RPMI7951 (cell line): Measurements from ENCODE around the gene ALB. TPM values are rescaled to one million over a fixed set of nuclear protein-coding genes. Genes with fewer than 3 reads are reported as not detected.
"Not testable (repeated sequence)": the region's sequence is repeated elsewhere in the genome, so short reads cannot be mapped to it uniquely, and the experiment has no call there.

Experiments
- DNase-seq: peaks from one replicate; pipeline ENCODE4 v3.0.0-alpha.2; 2012; ENCODE audit warnings: low read depth
- total RNA-seq: library from RNA; depleted of rRNA; stranded (reverse); fragments of >200 nt; shearing (Covaris generic); gene quantifications from 2 replicates; pipeline ENCODE4 v1.2.3, GENCODE V29; 2014; rRNA removed

The ALB gene
- not detected in 2 replicates for total RNA-seq

DNA sequence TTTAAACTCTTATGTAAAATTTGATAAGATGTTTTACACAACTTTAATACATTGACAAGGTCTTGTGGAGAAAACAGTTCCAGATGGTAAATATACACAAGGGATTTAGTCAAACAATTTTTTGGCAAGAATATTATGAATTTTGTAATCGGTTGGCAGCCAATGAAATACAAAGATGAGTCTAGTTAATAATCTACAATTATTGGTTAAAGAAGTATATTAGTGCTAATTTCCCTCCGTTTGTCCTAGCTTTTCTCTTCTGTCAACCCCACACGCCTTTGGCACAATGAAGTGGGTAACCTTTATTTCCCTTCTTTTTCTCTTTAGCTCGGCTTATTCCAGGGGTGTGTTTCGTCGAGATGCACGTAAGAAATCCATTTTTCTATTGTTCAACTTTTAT is at the start of gene ALB:
Gene ALB (plus strand): TSS at position 246 of the 400 bp plus-strand sequence. CDS start 41 bp downstream, at position 287.
- no peak for DNase-seq

DNA sequence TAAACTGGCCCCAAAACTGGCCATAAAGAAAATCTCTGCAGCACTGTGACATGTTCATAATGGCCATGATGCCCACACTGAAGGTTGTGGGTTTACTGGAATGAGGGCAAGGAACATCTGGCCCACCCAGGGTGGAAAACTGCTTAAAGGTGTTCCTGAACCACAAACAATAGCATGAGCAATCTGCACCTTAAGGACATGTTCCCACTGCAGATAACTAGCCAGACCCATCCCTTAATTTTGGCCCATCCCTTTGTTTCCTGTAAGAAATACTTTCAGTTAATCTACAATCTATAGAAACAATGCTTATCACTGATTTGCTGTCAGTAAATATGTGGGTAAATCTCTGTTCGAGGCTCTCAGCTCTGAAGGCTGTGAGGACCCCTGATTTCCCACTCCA is 46.9 kb upstream of the ALB start:
- DNase-seq = not testable (repeated sequence)

DNA sequence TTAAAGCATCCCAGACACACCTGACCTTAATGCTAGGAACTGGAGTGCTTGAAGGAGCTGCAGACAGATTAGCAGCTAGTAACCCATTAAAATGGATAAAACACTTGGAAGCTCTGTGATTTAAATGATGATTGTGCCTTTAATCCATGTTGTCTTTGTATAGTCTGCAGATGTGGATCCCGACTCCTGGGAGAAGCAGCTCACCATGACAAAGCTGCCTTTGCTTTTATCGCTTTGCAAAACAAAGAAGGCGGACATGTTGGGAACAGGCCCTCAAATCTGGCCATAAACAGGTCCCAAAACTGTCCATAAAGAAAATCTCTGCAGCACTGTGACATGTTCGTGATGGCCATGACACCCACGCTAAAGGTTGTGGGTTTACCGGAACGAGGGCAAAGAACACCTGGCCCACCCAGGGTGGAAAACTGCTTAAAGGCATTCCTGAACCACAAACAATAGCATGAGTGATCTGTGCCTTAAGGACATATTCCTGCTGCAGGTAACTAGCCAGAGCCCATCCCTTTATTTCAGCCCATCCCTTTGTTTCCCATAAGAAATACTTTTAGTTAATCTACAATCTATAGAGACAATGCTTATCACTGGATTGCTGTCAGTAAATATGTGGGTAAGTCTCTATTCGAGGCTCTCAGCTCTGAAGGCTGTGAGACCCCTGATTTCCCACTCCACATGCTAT is 34.4 kb upstream of the ALB start:
- DNase-seq = not testable (repeated sequence)

DNA sequence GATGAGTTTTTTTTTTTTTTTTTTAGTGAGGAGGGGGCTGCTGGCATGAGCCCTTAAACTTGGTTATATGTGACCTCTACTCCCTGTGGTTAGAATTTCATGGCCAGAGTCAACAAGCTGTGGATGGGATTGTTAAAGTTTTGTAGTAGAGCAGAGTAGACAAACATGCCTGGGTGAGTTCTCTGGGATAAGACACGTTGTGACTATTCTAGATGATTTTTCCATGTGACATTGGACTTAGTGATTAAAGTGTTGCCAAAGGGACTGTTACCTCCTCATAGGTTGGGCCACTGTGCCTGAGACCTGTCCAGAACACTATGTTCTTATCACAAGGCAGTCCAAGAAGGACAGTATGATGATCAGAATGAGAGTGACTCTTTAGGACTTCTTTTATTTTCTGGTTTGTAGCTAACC is 28.8 kb upstream of the ALB start:
- DNase-seq = no peak

DNA sequence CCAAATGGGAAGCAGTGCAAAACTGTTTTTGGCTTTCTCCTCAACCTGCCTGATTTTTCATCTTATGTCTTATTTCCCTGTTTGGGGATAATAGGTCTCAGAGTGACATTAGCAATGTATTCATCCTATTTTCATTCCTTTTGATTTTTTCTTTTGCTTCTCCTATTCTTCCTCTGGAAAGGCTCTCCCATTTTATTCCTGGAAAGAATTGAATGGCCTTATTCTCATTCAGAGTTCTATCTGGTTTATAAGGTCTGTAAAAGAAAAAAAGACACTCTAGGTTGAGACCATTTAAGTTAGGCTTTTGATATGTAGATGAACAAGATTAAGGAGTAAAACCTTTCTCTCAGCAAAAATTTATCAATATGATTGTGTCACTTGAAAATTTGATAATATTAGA is 27.8 kb upstream of the ALB start:
- DNase-seq = no peak

DNA sequence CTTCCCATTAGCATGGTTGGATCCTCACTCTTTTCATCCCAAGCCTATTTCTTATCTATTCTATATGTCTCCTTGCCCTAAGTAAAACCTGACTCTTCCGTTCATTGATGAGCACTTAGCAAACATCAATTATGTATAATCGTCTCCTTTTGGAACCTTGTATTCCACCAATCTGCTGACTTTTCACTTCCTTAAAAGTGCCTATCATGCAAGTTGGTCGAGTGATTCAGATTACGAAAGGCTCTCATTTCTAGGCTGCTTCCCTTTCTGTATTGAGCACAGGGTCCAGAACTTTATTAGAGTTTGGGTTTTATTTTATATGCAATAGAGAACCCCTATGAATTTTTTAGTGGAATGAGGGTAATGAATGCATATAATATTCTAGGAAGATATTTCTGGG is 27.1 kb upstream of the ALB start:
- no peak for DNase-seq

DNA sequence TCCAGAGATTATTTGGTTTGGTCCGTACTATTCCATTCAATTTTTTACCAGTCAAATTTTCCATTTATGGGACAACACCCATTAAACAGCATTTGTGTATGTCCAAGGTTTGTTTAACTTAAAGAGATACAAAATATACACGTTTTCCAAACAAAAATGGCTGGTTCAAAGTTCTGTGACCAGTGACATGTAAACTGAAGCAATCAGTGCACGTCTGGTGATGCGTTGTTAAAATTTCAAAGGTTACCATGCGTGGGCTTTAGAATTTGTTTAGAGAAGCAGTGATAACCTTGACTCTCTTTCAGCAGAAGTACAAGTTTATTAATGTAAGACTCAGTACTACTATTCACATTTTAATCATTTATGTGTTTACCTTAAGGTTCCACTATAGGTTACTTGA is 25.2 kb upstream of the ALB start:
- DNase-seq = no peak

DNA sequence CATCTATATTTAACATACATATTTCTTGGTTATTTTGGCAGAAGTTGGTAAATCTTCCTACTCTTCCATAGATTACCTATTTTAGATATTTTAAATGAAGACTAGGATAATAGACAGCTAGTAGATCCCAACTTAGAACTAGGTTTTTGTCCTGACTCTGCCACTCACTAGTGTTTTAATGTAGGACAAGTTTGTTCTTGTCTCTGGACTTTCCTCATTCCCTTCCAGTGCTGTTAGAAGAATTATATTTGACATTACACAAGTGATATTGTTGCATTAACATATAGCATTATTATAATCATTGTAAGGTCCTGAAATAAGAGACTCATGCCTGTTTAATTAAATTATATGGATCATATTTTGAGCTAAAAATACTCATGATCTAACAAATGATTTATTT is 24.1 kb upstream of the ALB start:
- DNase-seq = no peak

DNA sequence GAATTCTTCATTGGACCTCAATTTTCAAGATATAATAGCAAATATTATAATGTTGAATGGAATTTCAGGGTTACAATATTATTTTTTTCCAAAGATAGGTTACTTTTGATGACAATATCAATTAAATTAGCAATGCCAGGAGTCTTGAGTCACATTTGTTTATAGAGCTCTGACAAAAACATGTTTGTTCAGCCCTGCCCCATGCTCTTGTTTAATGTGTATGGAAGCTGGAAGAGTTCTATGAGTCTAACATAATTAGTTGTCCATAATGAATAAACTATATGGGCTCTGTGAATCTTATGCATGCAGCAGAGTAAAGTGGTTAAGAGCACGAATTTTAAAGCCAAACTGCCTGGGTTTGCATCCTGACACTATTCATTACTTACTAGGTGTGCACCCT is 22.9 kb upstream of the ALB start:
- DNase-seq = no peak

DNA sequence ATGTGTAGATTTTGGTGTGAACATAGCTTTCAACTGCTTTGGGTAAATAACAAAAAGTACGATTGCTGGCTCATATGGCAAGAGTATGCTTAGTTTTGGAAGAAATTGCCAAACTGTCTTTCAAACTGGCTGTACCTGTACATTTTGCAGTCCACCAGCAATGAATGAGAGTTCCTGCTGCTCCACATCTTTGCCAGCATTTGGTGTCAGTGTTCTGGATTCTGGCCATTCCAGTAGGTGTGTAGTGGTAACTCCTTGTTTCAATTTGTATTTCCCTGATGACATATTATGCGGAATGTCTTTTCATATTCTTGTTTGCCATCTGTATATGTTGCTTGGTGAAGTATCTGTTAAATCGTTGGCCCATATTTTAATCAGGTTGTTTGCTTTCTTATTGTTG is 20.6 kb upstream of the ALB start:
- no peak for DNase-seq

DNA sequence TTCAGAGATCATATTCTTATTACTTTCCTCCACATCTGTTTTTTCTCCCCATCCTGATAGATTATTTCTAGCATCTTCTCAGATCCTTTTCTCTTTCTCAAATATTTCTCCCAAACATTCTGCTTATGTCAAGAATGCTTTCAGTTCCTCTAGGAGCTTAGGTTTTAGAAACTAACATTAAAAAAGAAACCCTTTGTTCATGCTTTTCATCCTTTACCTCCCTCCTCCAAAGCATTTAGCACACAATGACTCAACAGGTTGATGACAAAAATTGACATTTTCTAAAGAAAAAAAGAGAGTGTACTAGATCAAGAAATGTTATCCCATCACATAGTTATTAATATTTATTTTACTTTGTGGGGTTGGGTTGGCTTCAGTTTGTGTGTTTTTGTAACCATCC is 16.5 kb upstream of the ALB start:
- DNase-seq = no peak

DNA sequence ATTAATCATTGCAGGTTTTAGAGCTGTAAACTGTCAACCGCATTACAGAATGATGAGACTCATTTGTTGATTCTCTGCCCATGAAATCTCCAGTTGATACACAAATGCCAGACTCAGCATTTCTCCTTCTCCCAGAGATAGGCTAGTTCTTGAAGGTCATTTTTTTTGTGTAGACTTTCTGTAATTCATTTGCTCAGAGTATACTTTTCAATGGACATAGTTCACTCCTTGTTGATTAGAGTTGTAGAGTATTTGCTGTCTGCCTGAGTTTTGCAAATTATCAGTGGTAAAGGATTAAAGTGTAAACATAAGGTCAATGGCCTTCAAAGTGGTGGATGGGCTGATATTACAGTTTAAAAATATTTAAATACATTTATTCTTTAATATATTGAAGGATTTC is 15.2 kb upstream of the ALB start:
- no peak for DNase-seq

DNA sequence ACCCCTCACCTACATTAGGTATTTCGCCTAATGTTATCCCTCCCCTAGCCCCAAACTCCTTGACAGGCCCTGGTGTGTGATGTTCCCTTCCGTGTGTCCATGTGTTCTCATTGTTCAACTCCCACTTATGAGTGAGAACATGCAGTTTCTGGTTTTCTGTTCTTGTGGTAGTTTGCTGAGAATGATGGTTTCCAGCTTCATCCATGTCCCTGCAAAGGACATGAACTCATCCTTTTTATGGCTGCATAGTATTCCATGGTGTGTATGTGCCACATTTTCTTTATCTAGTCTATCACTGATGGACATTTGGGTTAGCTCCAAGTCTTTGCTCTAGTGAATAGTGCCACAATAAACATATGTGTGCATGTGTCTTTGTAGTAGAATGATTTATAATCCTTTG is 14.4 kb upstream of the ALB start:
- not testable (repeated sequence) for DNase-seq

DNA sequence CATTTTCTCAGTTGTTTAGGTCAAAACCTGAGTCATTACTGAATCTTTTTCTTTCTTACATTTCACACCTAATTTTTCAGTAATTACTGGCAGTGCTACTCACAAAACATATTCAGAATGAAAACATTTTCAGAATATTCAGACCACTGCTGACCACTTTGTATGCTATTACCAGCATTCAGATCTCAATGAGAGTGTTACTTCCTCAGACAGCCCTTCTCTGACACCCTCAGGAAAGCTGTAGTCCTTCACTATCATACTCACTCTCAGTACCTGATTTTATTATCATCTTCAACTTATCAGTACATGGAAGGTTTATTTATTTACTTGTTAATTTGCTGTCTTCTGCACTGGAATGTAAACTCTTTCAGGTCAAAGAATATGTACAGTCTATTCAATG is 12.3 kb upstream of the ALB start:
- DNase-seq = no peak

DNA sequence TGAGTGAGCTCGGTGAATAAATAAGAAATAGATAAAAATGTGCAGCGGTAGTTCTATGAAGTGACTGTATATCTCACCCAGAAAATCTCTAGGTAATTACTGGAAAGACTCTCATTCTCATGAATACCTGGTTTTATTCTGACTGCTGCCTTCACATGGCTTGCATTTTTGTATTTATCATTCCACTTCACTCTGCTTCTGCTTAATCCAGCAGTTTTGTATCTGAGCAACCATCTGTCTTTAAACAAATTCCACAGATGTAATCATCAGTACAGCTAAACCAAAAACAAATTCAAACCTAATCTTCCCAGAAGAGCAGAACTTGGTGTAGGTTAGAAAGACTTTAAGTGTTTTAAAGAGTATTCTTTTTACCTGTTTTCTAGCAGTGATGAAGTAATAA is 11.2 kb upstream of the ALB start:
- DNase-seq = no peak

DNA sequence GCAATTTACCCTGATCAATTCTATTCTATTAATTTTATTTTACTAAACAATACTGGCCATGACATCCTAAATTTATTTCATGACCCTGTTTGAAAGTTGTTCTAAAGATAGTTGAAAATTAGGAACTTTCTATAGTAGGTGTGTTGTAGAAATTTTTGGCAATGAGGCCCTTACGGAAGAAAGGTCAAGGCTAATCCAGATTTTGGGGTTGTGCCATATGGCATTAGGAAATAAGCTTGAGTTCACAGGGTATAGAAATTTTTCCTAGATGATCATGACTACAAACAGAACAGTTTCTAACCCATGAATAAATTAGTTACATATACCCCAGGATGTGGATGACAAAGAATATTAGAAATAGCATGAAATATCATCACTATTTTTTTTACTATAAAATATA is 7.8 kb upstream of the ALB start:
- no peak for DNase-seq

DNA sequence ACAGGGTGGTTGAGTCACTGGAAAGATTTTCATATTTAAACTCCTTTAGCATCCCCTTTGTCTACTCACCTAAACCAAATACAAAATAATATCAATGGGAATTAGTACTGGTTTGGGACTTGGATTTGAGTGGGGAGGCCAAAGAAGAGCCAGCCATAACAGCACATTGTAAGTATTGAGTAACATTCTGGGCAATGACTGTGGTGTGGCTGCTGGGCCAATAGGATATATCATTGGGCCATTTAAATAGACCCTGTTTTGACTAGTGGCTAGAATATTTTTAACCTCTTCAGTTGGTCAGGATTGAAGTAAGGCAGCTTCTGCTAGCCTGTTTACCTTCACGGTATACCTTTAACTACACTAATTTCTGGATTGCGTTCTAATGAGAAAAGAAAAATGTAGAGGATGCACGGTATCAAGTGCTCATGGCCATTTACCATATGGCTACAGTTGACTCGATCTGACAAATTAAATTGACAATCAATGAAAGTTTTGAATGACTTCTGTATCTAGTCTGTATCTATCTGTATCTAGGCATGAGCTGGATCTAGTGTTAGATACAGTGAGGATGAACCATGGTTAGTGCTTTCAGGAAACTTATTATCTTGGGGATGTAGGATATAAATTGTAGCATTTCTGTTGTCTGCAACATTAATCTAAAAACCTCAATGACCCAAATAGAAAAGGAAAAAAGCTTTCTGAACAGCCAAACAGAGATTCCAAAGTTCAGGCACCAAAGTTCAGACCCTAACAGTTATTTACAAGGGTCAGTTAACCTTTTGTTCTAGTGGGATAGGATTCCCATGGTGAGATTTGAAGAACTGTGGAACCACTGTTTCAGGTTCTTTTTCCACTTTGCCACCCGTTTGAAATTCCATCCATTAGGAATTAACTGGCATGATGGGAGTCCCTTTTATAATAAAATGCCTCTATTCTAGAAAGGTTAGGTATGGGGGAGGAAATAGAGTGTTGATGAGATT is 6.8 kb upstream of the ALB start:
- DNase-seq = no peak

DNA sequence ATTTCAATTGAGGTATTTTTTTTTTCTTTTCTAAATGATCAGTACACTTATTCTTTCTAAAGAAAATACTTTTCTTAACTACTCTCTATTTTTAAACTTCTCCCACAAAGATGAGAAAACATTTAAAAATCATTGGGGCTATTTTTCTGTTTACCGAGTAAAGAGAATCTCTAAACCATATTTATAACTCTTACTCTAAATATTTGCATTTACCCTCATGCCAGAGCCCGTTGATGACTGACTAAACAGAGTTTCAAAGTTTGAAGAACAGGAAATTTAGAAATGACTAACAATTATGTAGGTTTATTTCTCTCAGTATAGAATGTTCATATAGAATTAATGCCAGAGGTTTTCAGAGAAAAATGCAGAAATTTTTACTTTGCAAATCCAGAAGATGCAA is 2.7 kb upstream of the ALB start:
- no peak for DNase-seq

DNA sequence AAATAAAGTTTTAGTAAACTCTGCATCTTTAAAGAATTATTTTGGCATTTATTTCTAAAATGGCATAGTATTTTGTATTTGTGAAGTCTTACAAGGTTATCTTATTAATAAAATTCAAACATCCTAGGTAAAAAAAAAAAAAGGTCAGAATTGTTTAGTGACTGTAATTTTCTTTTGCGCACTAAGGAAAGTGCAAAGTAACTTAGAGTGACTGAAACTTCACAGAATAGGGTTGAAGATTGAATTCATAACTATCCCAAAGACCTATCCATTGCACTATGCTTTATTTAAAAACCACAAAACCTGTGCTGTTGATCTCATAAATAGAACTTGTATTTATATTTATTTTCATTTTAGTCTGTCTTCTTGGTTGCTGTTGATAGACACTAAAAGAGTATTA is 370 bp downstream of the ALB start:
- DNase-seq = no peak

DNA sequence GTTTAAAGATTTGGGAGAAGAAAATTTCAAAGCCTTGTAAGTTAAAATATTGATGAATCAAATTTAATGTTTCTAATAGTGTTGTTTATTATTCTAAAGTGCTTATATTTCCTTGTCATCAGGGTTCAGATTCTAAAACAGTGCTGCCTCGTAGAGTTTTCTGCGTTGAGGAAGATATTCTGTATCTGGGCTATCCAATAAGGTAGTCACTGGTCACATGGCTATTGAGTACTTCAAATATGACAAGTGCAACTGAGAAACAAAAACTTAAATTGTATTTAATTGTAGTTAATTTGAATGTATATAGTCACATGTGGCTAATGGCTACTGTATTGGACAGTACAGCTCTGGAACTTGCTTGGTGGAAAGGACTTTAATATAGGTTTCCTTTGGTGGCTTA is 1.1 kb downstream of the ALB start:
- DNase-seq = no peak

DNA sequence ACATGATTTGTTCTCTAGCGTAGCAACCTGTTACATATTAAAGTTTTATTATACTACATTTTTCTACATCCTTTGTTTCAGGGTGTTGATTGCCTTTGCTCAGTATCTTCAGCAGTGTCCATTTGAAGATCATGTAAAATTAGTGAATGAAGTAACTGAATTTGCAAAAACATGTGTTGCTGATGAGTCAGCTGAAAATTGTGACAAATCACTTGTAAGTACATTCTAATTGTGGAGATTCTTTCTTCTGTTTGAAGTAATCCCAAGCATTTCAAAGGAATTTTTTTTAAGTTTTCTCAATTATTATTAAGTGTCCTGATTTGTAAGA is 2.4 kb downstream of the ALB start:
- no peak for DNase-seq

DNA sequence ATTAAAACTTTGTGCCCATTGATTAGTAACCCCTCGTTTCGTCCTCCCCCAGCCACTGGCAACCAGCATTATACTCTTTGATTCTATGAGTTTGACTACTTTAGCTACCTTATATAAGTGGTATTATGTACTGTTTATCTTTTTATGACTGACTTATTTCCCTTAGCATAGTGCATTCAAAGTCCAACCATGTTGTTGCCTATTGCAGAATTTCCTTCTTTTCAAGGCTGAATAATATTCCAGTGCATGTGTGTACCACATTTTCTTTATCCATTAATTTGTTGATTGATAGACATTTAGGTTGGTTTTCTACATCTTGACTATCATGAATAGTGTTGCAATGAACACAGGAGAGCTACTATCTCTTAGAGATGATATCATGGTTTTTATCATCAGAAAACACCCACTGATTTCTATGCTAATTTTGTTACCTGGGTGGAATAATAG is 3.2 kb downstream of the ALB start:
- DNase-seq = no peak

DNA sequence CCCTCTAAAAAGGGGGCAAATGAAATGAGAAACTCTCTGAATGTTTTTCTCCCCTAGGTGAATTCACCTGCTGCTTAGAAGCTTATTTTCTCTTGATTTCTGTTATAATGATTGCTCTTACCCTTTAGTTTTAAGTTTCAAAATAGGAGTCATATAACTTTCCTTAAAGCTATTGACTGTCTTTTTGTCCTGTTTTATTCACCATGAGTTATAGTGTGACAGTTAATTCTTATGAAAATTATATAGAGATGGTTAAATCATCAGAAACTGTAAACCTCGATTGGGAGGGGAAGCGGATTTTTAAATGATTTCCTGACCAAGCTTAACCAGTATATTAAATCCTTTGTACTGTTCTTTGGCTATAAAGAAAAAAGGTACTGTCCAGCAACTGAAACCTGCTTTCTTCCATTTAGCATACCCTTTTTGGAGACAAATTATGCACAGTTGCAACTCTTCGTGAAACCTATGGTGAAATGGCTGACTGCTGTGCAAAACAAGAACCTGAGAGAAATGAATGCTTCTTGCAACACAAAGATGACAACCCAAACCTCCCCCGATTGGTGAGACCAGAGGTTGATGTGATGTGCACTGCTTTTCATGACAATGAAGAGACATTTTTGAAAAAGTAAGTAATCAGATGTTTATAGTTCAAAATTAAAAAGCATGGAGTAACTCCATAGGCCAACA is 4.2 kb downstream of the ALB start:
- no peak for DNase-seq
